ENCODE results near the gene CPPED1. TPM values are rescaled to one million over a fixed set of nuclear protein-coding genes. Genes with fewer than 3 reads are reported as not detected.

The CPPED1 gene
- total RNA-seq, 4 donors from 2014 or later = 4.1 to 17.3 (median 12.7) TPM

DNA sequence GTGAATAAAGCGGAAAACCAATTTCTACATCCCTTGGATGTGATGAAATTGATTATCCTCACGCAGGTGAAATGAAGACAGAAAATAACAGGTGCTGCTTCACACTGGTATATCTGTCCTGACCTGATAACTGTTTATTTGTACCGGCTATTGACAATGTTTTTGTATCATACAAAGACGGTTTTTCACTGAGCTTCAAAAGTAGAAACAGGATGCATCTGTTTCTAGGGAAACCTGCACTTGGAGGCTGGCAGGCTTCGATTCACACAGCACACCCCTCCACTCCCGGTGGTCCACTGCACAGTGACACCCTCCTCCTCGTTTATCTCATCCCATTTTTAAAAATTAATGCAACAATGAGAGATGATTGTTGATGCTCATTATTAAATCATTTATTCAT lies 104.5 kb downstream of the CPPED1 start:
- H3K4me3 ChIP-seq = no peak overlapping the region
- no peaks in the 10 kb centered on the region for H3K4me1 ChIP-seq
- 71 to 83% methylated on average over 4 to 7 of the region's 7 CpGs for WGBS, 2 donors (ENCODE audit: low coverage in 1 of 2)
- H3K9me3 ChIP-seq = no peaks in the 10 kb centered on the region
- H3K27ac ChIP-seq = no peak overlapping the region
- no peaks in the 10 kb centered on the region for H3K27me3 ChIP-seq
- TF ChIP-seq, protein P1, sequence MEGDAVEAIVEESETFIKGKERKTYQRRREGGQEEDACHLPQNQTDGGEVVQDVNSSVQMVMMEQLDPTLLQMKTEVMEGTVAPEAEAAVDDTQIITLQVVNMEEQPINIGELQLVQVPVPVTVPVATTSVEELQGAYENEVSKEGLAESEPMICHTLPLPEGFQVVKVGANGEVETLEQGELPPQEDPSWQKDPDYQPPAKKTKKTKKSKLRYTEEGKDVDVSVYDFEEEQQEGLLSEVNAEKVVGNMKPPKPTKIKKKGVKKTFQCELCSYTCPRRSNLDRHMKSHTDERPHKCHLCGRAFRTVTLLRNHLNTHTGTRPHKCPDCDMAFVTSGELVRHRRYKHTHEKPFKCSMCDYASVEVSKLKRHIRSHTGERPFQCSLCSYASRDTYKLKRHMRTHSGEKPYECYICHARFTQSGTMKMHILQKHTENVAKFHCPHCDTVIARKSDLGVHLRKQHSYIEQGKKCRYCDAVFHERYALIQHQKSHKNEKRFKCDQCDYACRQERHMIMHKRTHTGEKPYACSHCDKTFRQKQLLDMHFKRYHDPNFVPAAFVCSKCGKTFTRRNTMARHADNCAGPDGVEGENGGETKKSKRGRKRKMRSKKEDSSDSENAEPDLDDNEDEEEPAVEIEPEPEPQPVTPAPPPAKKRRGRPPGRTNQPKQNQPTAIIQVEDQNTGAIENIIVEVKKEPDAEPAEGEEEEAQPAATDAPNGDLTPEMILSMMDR (IDR thresholded peaks at IDR 0.05) = no peak
- TF ChIP-seq POLR2AphosphoS5 (IDR thresholded peaks at IDR 0.05) (no peak), EP300 (IDR thresholded peaks at IDR 0.05; ENCODE audit: low read depth) (no peak), POLR2A (IDR thresholded peaks at IDR 0.05) (no peak)
- in situ Hi-C loops (cut with MboI; ENCODE audit: low pct_ligation_motif_present in 1 of 4, low pct_unique_long_range_greater_than_20kb in 1 of 4, low sequenced_read_pairs in 3 of 4) = no loop called here
- intact Hi-C loops (cut with DNase I; ENCODE audit: low total_unique reads) = no loop called here
- H3K36me3 ChIP-seq = no peaks in the 10 kb centered on the region
- no peak for DNase-seq

DNA sequence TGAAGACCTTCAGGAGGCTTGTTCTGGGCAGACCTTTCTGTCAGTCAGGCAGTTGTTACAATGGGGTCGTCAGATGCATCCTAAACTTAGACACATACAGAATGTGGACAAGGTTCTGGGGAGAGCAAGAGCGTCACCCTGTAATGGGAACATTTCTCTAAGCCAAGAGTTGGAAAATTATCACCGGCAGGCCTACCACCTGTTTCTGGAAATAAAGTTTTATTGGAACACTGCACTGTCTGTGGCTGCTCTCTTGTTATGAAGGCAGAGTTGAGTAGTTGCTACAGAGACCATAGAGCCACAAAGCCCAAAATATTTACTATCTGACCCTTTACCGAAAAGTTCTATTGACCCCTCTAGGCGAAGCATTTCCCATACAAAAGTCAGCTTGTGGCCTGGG lies 106.2 kb downstream of the CPPED1 start:
- Histone ChIP-seq H3K27ac (no peak overlapping the region), H3K9me3 (no peaks in the 10 kb centered on the region), H3K36me3 (no peaks in the 10 kb centered on the region), H3K27me3 (no peaks in the 10 kb centered on the region), H3K4me3 (no peak overlapping the region), H3K4me1 (no peaks in the 10 kb centered on the region)
- no peak for DNase-seq
- 92% methylated on average over 5 of the region's 5 CpGs; no CpG with 5 or more reads in 1 of the 2 donors for WGBS, 2 donors (ENCODE audit: low coverage in 1 of 2)
- in situ Hi-C loops (cut with MboI; ENCODE audit: low pct_ligation_motif_present in 1 of 4, low pct_unique_long_range_greater_than_20kb in 1 of 4, low sequenced_read_pairs in 3 of 4) = no loop called here
- TF ChIP-seq EP300 (IDR thresholded peaks at IDR 0.05; ENCODE audit: low read depth) = no peak
- no peak for TF ChIP-seq POLR2AphosphoS5 (IDR thresholded peaks at IDR 0.05)
- TF ChIP-seq, protein P1 (IDR thresholded peaks at IDR 0.05) = no peak
- TF ChIP-seq POLR2A (IDR thresholded peaks at IDR 0.05) = no peak
- intact Hi-C loops (cut with DNase I; ENCODE audit: low total_unique reads) = no loop called here

DNA sequence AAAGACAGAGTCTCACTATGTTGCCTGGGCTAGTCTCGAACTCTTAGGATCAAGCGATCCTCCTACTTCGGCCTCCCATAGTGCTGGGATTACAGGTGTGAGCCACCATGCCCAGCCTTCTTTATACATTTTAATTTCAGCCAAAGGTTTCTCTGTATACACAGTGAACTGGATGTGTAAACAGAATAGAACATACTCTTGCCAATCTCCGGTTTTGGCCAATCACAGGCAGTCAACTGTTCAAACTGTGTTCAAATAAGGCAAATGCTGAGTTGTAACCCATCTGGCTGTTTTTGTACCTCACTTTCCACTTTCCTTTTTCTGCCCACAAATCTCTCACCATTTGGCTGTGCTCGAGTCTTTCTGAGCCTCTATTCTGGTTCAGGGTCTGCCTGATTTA lies 108.2 kb downstream of the CPPED1 start:
- in situ Hi-C loops (cut with MboI; ENCODE audit: low pct_ligation_motif_present in 1 of 4, low pct_unique_long_range_greater_than_20kb in 1 of 4, low sequenced_read_pairs in 3 of 4) = no loop called here
- 92 to 94% methylated on average over 2 to 5 of the region's 5 CpGs for WGBS, 2 donors (ENCODE audit: low coverage in 1 of 2)
- TF ChIP-seq EP300 (IDR thresholded peaks at IDR 0.05; ENCODE audit: low read depth) (no peak), POLR2AphosphoS5 (IDR thresholded peaks at IDR 0.05) (no peak), POLR2A (IDR thresholded peaks at IDR 0.05) (no peak)
- TF ChIP-seq, protein P1 (IDR thresholded peaks at IDR 0.05) = no peak
- Histone ChIP-seq H3K27me3 (no peaks in the 10 kb centered on the region), H3K4me3 (no peak overlapping the region), H3K36me3 (no peaks in the 10 kb centered on the region), H3K27ac (no peak overlapping the region), H3K4me1 (no peaks in the 10 kb centered on the region), H3K9me3 (no peaks in the 10 kb centered on the region)
- intact Hi-C loops (cut with DNase I; ENCODE audit: low total_unique reads) = no loop called here
- no peak for DNase-seq

DNA sequence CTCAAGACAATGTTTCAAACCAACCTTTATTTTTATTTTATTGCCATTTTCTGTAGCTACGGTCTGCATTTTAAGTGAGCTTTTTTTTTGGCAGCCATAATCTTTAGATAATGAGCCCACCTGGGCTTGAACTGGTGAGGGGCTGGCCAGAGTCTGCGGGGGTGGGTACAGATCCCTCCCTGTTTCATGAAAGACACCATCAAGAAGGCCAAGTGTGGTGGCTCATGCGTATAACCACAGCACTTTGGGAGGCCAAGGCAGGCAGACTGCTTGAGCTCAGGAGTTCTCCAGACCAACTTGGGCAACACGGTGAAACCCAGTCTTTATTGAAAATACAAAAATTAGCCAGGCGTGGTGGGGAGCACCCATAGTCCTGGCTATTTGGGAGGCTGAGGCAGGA lies 113.7 kb downstream of the CPPED1 start:
- TF ChIP-seq EP300 (IDR thresholded peaks at IDR 0.05; ENCODE audit: low read depth) (no peak), POLR2AphosphoS5 (IDR thresholded peaks at IDR 0.05) (no peak), POLR2A (IDR thresholded peaks at IDR 0.05) (no peak)
- TF ChIP-seq, protein P1 (IDR thresholded peaks at IDR 0.05) = no peak
- in situ Hi-C loops (cut with MboI; ENCODE audit: low pct_ligation_motif_present in 1 of 4, low pct_unique_long_range_greater_than_20kb in 1 of 4, low sequenced_read_pairs in 3 of 4) = no loop called here
- 85 to 100% methylated on average over 1 to 5 of the region's 5 CpGs for WGBS, 2 donors (ENCODE audit: low coverage in 1 of 2)

More for the DNA sequence above, 113.7 kb downstream of the CPPED1 start:
- DNase-seq = no peak
- H3K27me3 ChIP-seq = no peaks in the 10 kb centered on the region
- intact Hi-C loops (cut with DNase I; ENCODE audit: low total_unique reads) = no loop called here
- H3K27ac ChIP-seq = no peak overlapping the region
- H3K36me3 ChIP-seq = no peaks in the 10 kb centered on the region
- H3K4me3 ChIP-seq = no peak overlapping the region
- no peaks in the 10 kb centered on the region for H3K9me3 ChIP-seq
- H3K4me1 ChIP-seq = no peaks in the 10 kb centered on the region

All from transverse colon (tissue), 4 donors.